Activated B cell treated with CpG ODN at 0.5 μM for 24 hours (primary cell): Measurements from ENCODE around the gene FZR1. TPM values are rescaled to one million over a fixed set of nuclear protein-coding genes. Genes with fewer than 3 reads are reported as not detected.

ENCODE experiments used
- ATAC-seq: fragments of 200-7000 bp; cut with Tn5 transposase; one replicate; pipeline ENCODE4 v1.10.0; 2021; ENCODE audit warnings: low read depth, mild to moderate bottlenecking, moderate library complexity
- CTCF ChIA-PET: fragments of 350-600 bp; sonication (Branson Sonifier 250); formaldehyde crosslinking; loops from one replicate; lab custom pipeline; 2021; ENCODE audit warnings: antibody characterized with exemption; lab: Charles Lee
- POLR2A ChIA-PET: fragments of 350-600 bp; sonication (Branson Sonifier 250); formaldehyde crosslinking; loops from one replicate; lab custom pipeline; 2021; ENCODE audit warnings: antibody characterized with exemption; lab: Charles Lee
- DNase-seq: peaks from one replicate; pipeline ENCODE4 v3.0.0; 2022
- H3K27ac Mint-ChIP-seq: one replicate; pipeline ENCODE4 v1.8.0; 2020; ENCODE audit warnings: mixed read lengths
- H3K27me3 Mint-ChIP-seq: one replicate; pipeline ENCODE4 v1.8.0; 2021; ENCODE audit warnings: mixed read lengths
- H3K36me3 Mint-ChIP-seq: one replicate; pipeline ENCODE4 v1.8.0; 2021; ENCODE audit warnings: low read depth, mixed read lengths
- H3K4me1 Mint-ChIP-seq: one replicate; pipeline ENCODE4 v1.8.0; 2021; ENCODE audit warnings: mixed read lengths
- H3K4me3 Mint-ChIP-seq: one replicate; pipeline ENCODE4 v1.8.0; 2020; ENCODE audit warnings: mild to moderate bottlenecking, mixed read lengths
- H3K9me3 Mint-ChIP-seq: one replicate; pipeline ENCODE4 v1.8.0; 2020; ENCODE audit warnings: mixed read lengths
- CTCF ChIP-seq: fragments of 200-600 bp; IDR thresholded peaks from one replicate; pipeline ENCODE4 v1.8.0; 2022; ENCODE audit warnings: antibody characterized with exemption, mild to moderate bottlenecking
- intact Hi-C: fragments of 100-400 bp; cut with micrococcal nuclease; formaldehyde crosslinking; loops from one replicate; pipeline ENCODE4 v1.15.1; 2024
- total RNA-seq: library from RNA; stranded (reverse); gene quantifications from 2 replicates; pipeline ENCODE4 v1.2.3, GENCODE V29; 2022

The FZR1 gene
- total RNA-seq, 1 donor from 2014 or later, result 66.0 TPM

- TF ChIP-seq CTCF, result no peak
- Mint-ChIP-seq H3K36me3 (no peaks in the 10 kb centered on the region), H3K4me3 (no peak overlapping the region), H3K27ac (no peak overlapping the region), H3K27me3 (no peaks in the 10 kb centered on the region), H3K9me3 (peaks cover 2% of the 10 kb centered on the region), H3K4me1 (no peaks in the 10 kb centered on the region)
- ATAC-seq (no peak), DNase-seq (no peak)
- ChIA-PET CTCF (interaction anchor here (0.6 to 1.0 kb wide), 3 partner anchors 40 to 925 kb away, joined by 3 to 4 read pairs (median 4); no protein-coding TSS in a partner anchor), POLR2A (interaction anchor here (0.8 kb wide), 1 partner anchor 116 kb away, joined by 7 read pairs; no protein-coding TSS in a partner anchor)
- intact Hi-C loops, result no loop called here
Observed at GRCh38 chr19:3469638-3470499, 36.2 kb upstream of the FZR1 start.

GRCh38 chr19:3470500-3471128, 35.5 kb upstream of the FZR1 start:
- ATAC-seq (no peak), DNase-seq (no peak)
- Mint-ChIP-seq H3K27me3 (no peaks in the 10 kb centered on the region), H3K4me3 (no peak overlapping the region), H3K36me3 (no peaks in the 10 kb centered on the region), H3K9me3 (peaks cover 2% of the 10 kb centered on the region), H3K4me1 (no peaks in the 10 kb centered on the region), H3K27ac (no peak overlapping the region)
- no peak for TF ChIP-seq CTCF
- intact Hi-C loops, result no loop called here
- CTCF ChIA-PET, result interaction anchor here (0.9 to 1.1 kb wide), 3 partner anchors 41 to 163 kb away, joined by 3 to 4 read pairs (median 3); no protein-coding TSS in a partner anchor
- POLR2A ChIA-PET, result interaction anchor here (0.7 kb wide), 1 partner anchor 26 kb away, joined by 3 read pairs; no protein-coding TSS in a partner anchor

- no peak overlapping the region for H3K4me3 Mint-ChIP-seq
- H3K9me3 Mint-ChIP-seq, result peaks cover 2% of the 10 kb centered on the region
- no peaks in the 10 kb centered on the region for H3K36me3 Mint-ChIP-seq
- H3K27me3 Mint-ChIP-seq, result no peaks in the 10 kb centered on the region
- ATAC-seq, result no peak
- no peak for TF ChIP-seq CTCF
- intact Hi-C loops, result no loop called here
- DNase-seq, result no peak
- no peaks in the 10 kb centered on the region for H3K4me1 Mint-ChIP-seq
- ChIA-PET CTCF (interaction anchor here (0.6 to 2.0 kb wide), 9 partner anchors 11 to 167 kb away, joined by 3 to 8 read pairs (median 4); partner anchors contain the start of gene SMIM44), POLR2A (interaction anchor here (0.6 kb wide), 1 partner anchor 43 kb away, joined by 3 read pairs; no protein-coding TSS in a partner anchor)
- H3K27ac Mint-ChIP-seq, result no peak overlapping the region
Observed at GRCh38 chr19:3471954-3472655, 34.0 kb upstream of the FZR1 start.

GRCh38 chr19:3474010-3474409, 32.1 kb upstream of the FZR1 start:
- TF ChIP-seq CTCF, result no peak
- no peak overlapping the region for H3K27ac Mint-ChIP-seq
- POLR2A ChIA-PET, result no interaction called here
- ATAC-seq, result no peak
- peaks cover 11% of the 10 kb centered on the region for H3K4me1 Mint-ChIP-seq
- no peaks in the 10 kb centered on the region for H3K9me3 Mint-ChIP-seq
- H3K4me3 Mint-ChIP-seq, result no peak overlapping the region
- no peaks in the 10 kb centered on the region for H3K27me3 Mint-ChIP-seq
- intact Hi-C loops, result no loop called here
- CTCF ChIA-PET, result interaction anchor here (2.0 kb wide), 1 partner anchor 169 kb away, joined by 8 read pairs; no protein-coding TSS in a partner anchor
- DNase-seq, result no peak
- no peaks in the 10 kb centered on the region for H3K36me3 Mint-ChIP-seq
